Astrocyte (in vitro differentiated cells and primary cell): ENCODE data around the gene ELFN2. TPM values are rescaled to one million over a fixed set of nuclear protein-coding genes. Genes with fewer than 3 reads are reported as not detected.

Source experiments
- DNase-seq: peaks from one replicate; pipeline ENCODE4 v3.0.0-alpha.2; 2010; ENCODE audit warnings: low read depth
- FAIRE-seq: peaks from 2 replicates; lab custom pipeline; 2011; peaks lifted over from hg19 to GRCh38; lab: Jason Lieb, UNC
- H2AFZ ChIP-seq: 2 replicates; pipeline ENCODE4 v1.6.0; 2012; ENCODE audit warnings: low read depth, low read length, inconsistent platforms
- H3K27ac ChIP-seq: 2 replicates; pipeline ENCODE4 v1.5.1; 2011; ENCODE audit warnings: low read depth, low read length, inconsistent platforms
- H3K27me3 ChIP-seq: 2 replicates; pipeline ENCODE4 v1.6.0; 2011; ENCODE audit warnings: low read length, inconsistent platforms; ENCODE audit not compliant: insufficient read depth
- H3K36me3 ChIP-seq: 2 replicates; pipeline ENCODE4 v1.5.1; 2011; ENCODE audit warnings: low read length, inconsistent platforms; ENCODE audit not compliant: insufficient read depth
- H3K4me1 ChIP-seq: 2 replicates; pipeline ENCODE4 v1.5.1; 2011; ENCODE audit warnings: low read length, inconsistent platforms; ENCODE audit not compliant: insufficient read depth
- H3K4me2 ChIP-seq: 2 replicates; pipeline ENCODE4 v1.6.0; 2012; ENCODE audit warnings: low read length, inconsistent platforms
- H3K4me3 ChIP-seq: 2 replicates; pipeline ENCODE4 v1.5.1; 2011; ENCODE audit warnings: low read depth, mild to moderate bottlenecking, low read length, inconsistent platforms; ENCODE audit not compliant: insufficient read depth
- H3K79me2 ChIP-seq: 2 replicates; pipeline ENCODE4 v1.6.0; 2012; ENCODE audit warnings: mild to moderate bottlenecking, low read length, inconsistent platforms; ENCODE audit not compliant: insufficient read depth
- H3K9ac ChIP-seq: 2 replicates; pipeline ENCODE4 v1.6.0; 2012; ENCODE audit warnings: mild to moderate bottlenecking, low read length, inconsistent platforms
- H3K9me3 ChIP-seq: 2 replicates; pipeline ENCODE4 v1.5.1; 2012; ENCODE audit warnings: low read depth, mild to moderate bottlenecking, low read length, inconsistent platforms; ENCODE audit not compliant: insufficient read depth
- H4K20me1 ChIP-seq: 2 replicates; pipeline ENCODE4 v1.6.0; 2012; ENCODE audit warnings: low read length, inconsistent platforms; ENCODE audit not compliant: insufficient read depth
- H3K27ac Mint-ChIP-seq: one replicate; pipeline ENCODE4 v1.8.0; 2021; ENCODE audit warnings: mild to moderate bottlenecking, mixed read lengths; ENCODE audit not compliant: unreplicated experiment
- H3K27me3 Mint-ChIP-seq: one replicate; pipeline ENCODE4 v1.8.0; 2021; ENCODE audit warnings: low read depth, mixed read lengths; ENCODE audit not compliant: unreplicated experiment
- H3K36me3 Mint-ChIP-seq: one replicate; pipeline ENCODE4 v1.8.0; 2021; ENCODE audit warnings: low read depth, mixed read lengths; ENCODE audit not compliant: unreplicated experiment
- H3K4me1 Mint-ChIP-seq: one replicate; pipeline ENCODE4 v1.8.0; 2021; ENCODE audit warnings: low read depth, mixed read lengths; ENCODE audit not compliant: unreplicated experiment
- H3K4me3 Mint-ChIP-seq: one replicate; pipeline ENCODE4 v1.8.0; 2021; ENCODE audit warnings: mild to moderate bottlenecking, moderate library complexity, mixed read lengths; ENCODE audit not compliant: unreplicated experiment
- H3K9me3 Mint-ChIP-seq: one replicate; pipeline ENCODE4 v1.8.0; 2021; ENCODE audit warnings: mild to moderate bottlenecking, mixed read lengths; ENCODE audit not compliant: unreplicated experiment
- CTCF ChIP-seq: IDR thresholded peaks from 2 replicates; pipeline ENCODE4 v1.5.1; 2011; ENCODE audit warnings: low read depth, mild to moderate bottlenecking, inconsistent platforms, low read length, moderate library complexity; ENCODE audit not compliant: insufficient read depth
- EZH2 ChIP-seq: IDR thresholded peaks from 2 replicates; pipeline ENCODE4 v1.6.1; 2012; ENCODE audit warnings: mild to moderate bottlenecking, low read length, inconsistent platforms; ENCODE audit not compliant: insufficient read depth
- total RNA-seq: library from RNA; stranded (reverse); gene quantifications from 2 replicates; pipeline ENCODE4 v1.2.1, GENCODE V29; 2021

The ELFN2 gene
- total RNA-seq, 1 donor from 2014 or later = 2.8 TPM

GRCh38 chr22:37358386-37358785 lies 68.9 kb downstream of the ELFN2 start:
- TF ChIP-seq EZH2 = no peak
- TF ChIP-seq CTCF = no peak
- Histone ChIP-seq H4K20me1 (no peaks in the 10 kb centered on the region), H3K4me2 (no peak overlapping the region), H3K79me2 (no peaks in the 10 kb centered on the region), H3K9me3 (no peaks in the 10 kb centered on the region), H3K4me1 (peaks cover 12% of the 10 kb centered on the region), H2AFZ (no peak overlapping the region), H3K36me3 (no peaks in the 10 kb centered on the region), H3K27ac (no peak overlapping the region), H3K9ac (no peak overlapping the region), H3K27me3 (no peaks in the 10 kb centered on the region), H3K4me3 (no peak overlapping the region)
- no peak for FAIRE-seq
- Mint-ChIP-seq H3K9me3 (peaks cover 10% of the 10 kb centered on the region), H3K4me1 (peaks cover 4% of the 10 kb centered on the region), H3K4me3 (no peak overlapping the region), H3K27me3 (peaks cover 70% of the 10 kb centered on the region), H3K36me3 (peaks cover 2% of the 10 kb centered on the region), H3K27ac (no peak overlapping the region)
- no peak for DNase-seq

GRCh38 chr22:37357446-37358075 lies 69.7 kb downstream of the ELFN2 start:
- TF ChIP-seq EZH2 = no peak
- no peak for TF ChIP-seq CTCF
- Histone ChIP-seq H3K27ac (no peak overlapping the region), H4K20me1 (no peaks in the 10 kb centered on the region), H3K9ac (no peak overlapping the region), H3K9me3 (no peaks in the 10 kb centered on the region), H2AFZ (no peak overlapping the region), H3K79me2 (no peaks in the 10 kb centered on the region), H3K27me3 (no peaks in the 10 kb centered on the region), H3K36me3 (no peaks in the 10 kb centered on the region), H3K4me3 (no peak overlapping the region), H3K4me1 (peaks cover 16% of the 10 kb centered on the region), H3K4me2 (no peak overlapping the region)
- FAIRE-seq = no peak
- Mint-ChIP-seq H3K27me3 (peaks cover 70% of the 10 kb centered on the region), H3K4me3 (no peak overlapping the region), H3K4me1 (no peaks in the 10 kb centered on the region), H3K36me3 (no peaks in the 10 kb centered on the region), H3K27ac (no peak overlapping the region), H3K9me3 (peaks cover 10% of the 10 kb centered on the region)
- DNase-seq = peak; percentile 14

GRCh38 chr22:37356922-37357321 lies 70.4 kb downstream of the ELFN2 start:
- H3K79me2 ChIP-seq = no peaks in the 10 kb centered on the region
- Mint-ChIP-seq H3K4me1 (no peaks in the 10 kb centered on the region), H3K4me3 (no peak overlapping the region), H3K27ac (no peak overlapping the region), H3K9me3 (peaks cover 10% of the 10 kb centered on the region), H3K36me3 (no peaks in the 10 kb centered on the region), H3K27me3 (peaks cover 76% of the 10 kb centered on the region)
- H3K9ac ChIP-seq = no peak overlapping the region
- TF ChIP-seq CTCF (no peak), EZH2 (no peak)
- H3K27me3 ChIP-seq = no peaks in the 10 kb centered on the region
- no peak overlapping the region for H3K27ac ChIP-seq
- H4K20me1 ChIP-seq = no peaks in the 10 kb centered on the region
- H3K36me3 ChIP-seq = no peaks in the 10 kb centered on the region
- H3K4me2 ChIP-seq = no peak overlapping the region
- no peak overlapping the region for H2AFZ ChIP-seq
- no peak for DNase-seq
- FAIRE-seq = no peak
- peaks cover 16% of the 10 kb centered on the region for H3K4me1 ChIP-seq
- no peaks in the 10 kb centered on the region for H3K9me3 ChIP-seq
- no peak overlapping the region for H3K4me3 ChIP-seq
